Endothelial cell of umbilical vein (primary cell): ENCODE results near the gene EXOC3.

Experiments
- TF ChIP-seq, protein P1 (sequence below): IDR thresholded peaks from 2 replicates; pipeline ENCODE4 v1.6.1; 2011; ENCODE audit not compliant: insufficient read depth, insufficient read length
- TF ChIP-seq, protein P2 (sequence below), 2 donors: IDR thresholded peaks; 1 replicate in 1 of 2; 2 replicates in 1 of 2; pipeline ENCODE4 v1.5.1; 2011; ENCODE audit warnings: low read length in 2 of 2, mild to moderate bottlenecking in 2 of 2, moderate library complexity in 2 of 2, control low read depth in 1 of 2, inconsistent platforms in 1 of 2, low read depth in 1 of 2; ENCODE audit not compliant: insufficient read depth in 1 of 2; ENCODE audit errors: extremely low read depth in 1 of 2

DNA sequence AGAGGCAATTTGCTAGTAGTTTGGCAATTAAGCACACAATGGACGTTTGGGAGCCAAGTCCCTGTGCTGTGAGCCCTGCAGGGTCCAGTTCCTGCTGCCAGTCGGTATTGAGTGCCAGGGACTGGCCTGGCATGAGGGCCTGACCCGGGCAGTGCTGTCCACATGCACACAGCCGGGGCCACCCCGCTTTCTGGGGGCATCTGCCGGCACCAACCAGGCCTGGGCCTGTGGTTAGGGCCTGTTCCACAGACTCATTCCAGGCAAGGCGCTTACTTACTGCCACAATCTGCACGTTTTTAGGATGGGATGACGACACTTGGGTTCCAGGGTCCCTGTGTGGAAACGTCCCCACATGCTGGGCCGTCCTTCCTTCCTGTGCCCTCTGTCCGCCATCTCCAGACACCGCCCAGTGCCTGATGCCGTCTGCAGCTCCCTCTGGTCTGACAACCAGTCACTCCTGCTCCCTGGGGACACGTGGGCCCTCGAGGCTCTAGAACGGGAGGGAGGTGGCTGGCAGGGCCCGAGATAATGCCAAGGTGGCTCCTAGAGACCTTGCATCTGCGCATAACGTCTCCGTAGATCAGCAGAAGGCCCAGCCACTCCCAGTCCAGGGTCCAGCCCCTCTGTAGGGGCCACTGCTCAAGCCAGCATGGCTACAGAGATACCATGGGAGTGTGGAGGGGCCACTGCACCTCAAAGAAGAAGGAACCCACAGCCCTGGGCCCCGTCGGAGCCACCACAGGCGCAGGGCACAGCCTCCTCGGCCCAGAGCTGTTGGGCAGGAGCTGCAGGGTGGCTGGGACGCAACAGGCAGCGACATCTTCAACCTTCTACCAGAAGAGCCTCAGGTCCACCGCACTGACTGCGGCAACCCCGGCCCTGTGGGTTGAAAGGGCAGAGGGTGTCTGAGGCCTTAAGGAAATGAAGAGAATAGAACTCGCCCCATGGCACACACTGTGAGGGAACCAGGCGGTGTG is 56.5 kb downstream of the EXOC3 start:
- TF ChIP-seq, protein P1, sequence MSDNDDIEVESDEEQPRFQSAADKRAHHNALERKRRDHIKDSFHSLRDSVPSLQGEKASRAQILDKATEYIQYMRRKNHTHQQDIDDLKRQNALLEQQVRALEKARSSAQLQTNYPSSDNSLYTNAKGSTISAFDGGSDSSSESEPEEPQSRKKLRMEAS: no peak
- TF ChIP-seq, protein P2, sequence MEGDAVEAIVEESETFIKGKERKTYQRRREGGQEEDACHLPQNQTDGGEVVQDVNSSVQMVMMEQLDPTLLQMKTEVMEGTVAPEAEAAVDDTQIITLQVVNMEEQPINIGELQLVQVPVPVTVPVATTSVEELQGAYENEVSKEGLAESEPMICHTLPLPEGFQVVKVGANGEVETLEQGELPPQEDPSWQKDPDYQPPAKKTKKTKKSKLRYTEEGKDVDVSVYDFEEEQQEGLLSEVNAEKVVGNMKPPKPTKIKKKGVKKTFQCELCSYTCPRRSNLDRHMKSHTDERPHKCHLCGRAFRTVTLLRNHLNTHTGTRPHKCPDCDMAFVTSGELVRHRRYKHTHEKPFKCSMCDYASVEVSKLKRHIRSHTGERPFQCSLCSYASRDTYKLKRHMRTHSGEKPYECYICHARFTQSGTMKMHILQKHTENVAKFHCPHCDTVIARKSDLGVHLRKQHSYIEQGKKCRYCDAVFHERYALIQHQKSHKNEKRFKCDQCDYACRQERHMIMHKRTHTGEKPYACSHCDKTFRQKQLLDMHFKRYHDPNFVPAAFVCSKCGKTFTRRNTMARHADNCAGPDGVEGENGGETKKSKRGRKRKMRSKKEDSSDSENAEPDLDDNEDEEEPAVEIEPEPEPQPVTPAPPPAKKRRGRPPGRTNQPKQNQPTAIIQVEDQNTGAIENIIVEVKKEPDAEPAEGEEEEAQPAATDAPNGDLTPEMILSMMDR (IDR thresholded peaks at IDR 0.05; ENCODE audit: extremely low read depth in 1 of 2, insufficient read depth in 1 of 2, low read depth in 1 of 2, low read length in 2 of 2): no peak
